Memory B cell (primary cell): ENCODE results near the gene FOXP1.

ENCODE experiments used
- ATAC-seq: fragments of 150-1000 bp; cut with Tn5 transposase; 2 replicates; pipeline ENCODE4 v1.10.0; 2021; ENCODE audit warnings: low read depth, mild to moderate bottlenecking, moderate library complexity
- DNase-seq, 2 donors: peaks; one replicate each; pipeline ENCODE4 v3.0.0; 2022; ENCODE audit warnings: low spot score in 2 of 2
- H3K27ac Mint-ChIP-seq: one replicate; pipeline ENCODE4 v1.8.0; 2022; ENCODE audit warnings: mild to moderate bottlenecking, moderate library complexity, mixed read lengths
- H3K27me3 Mint-ChIP-seq: one replicate; pipeline ENCODE4 v1.8.0; 2022; ENCODE audit warnings: mixed read lengths
- H3K36me3 Mint-ChIP-seq: one replicate; pipeline ENCODE4 v1.8.0; 2022; ENCODE audit warnings: mild to moderate bottlenecking, mixed read lengths
- H3K4me1 Mint-ChIP-seq: one replicate; pipeline ENCODE4 v1.8.0; 2022; ENCODE audit warnings: mixed read lengths
- H3K4me3 Mint-ChIP-seq: one replicate; pipeline ENCODE4 v1.8.0; 2022; ENCODE audit warnings: mild to moderate bottlenecking, moderate library complexity, mixed read lengths
- H3K9me3 Mint-ChIP-seq: one replicate; pipeline ENCODE4 v1.8.0; 2022; ENCODE audit warnings: mixed read lengths

FOXP1 gene

GRCh38 chr3:71087143-71088018 lies 496.1 kb downstream of the FOXP1 start:
- DNase-seq (peak; percentile 43 to 57), ATAC-seq (peak; percentile 73)
- peak overlapping the region; percentile 61 for H3K4me3 Mint-ChIP-seq
- peak overlapping the region; percentile 96 for H3K27ac Mint-ChIP-seq
- H3K4me1 Mint-ChIP-seq = peaks cover 53% of the 10 kb centered on the region
- peaks cover 26% of the 10 kb centered on the region for H3K36me3 Mint-ChIP-seq
- H3K27me3 Mint-ChIP-seq = no peaks in the 10 kb centered on the region
- H3K9me3 Mint-ChIP-seq = no peaks in the 10 kb centered on the region

GRCh38 chr3:71086777-71087142 lies 496.8 kb downstream of the FOXP1 start:
- ATAC-seq (no peak), DNase-seq (no peak)
- no peaks in the 10 kb centered on the region for H3K9me3 Mint-ChIP-seq
- peaks cover 25% of the 10 kb centered on the region for H3K36me3 Mint-ChIP-seq
- H3K27me3 Mint-ChIP-seq = no peaks in the 10 kb centered on the region
- peak overlapping the region; percentile 34 for H3K4me3 Mint-ChIP-seq
- H3K4me1 Mint-ChIP-seq = peaks cover 53% of the 10 kb centered on the region
- peak overlapping the region; percentile 96 for H3K27ac Mint-ChIP-seq

- Mint-ChIP-seq H3K36me3 (peaks cover 30% of the 10 kb centered on the region), H3K4me3 (peak overlapping the region; percentile 54), H3K27ac (peak overlapping the region; percentile 96), H3K27me3 (no peaks in the 10 kb centered on the region), H3K4me1 (peaks cover 57% of the 10 kb centered on the region), H3K9me3 (no peaks in the 10 kb centered on the region)
- peak in 1 of 2 donors; percentile 52 for DNase-seq
- ATAC-seq = peak; percentile 40
These were observed 499.8 kb downstream of the FOXP1 start for GRCh38 chr3:71083726-71084131.

- Mint-ChIP-seq H3K27me3 (no peaks in the 10 kb centered on the region), H3K27ac (peak overlapping the region; percentile 96), H3K4me3 (no peak overlapping the region), H3K9me3 (no peaks in the 10 kb centered on the region), H3K36me3 (peaks cover 28% of the 10 kb centered on the region), H3K4me1 (peaks cover 56% of the 10 kb centered on the region)
- ATAC-seq (no peak), DNase-seq (no peak)
These were observed 500.7 kb downstream of the FOXP1 start for GRCh38 chr3:71082833-71083232.

- Mint-ChIP-seq H3K9me3 (no peaks in the 10 kb centered on the region), H3K4me1 (peaks cover 64% of the 10 kb centered on the region), H3K27me3 (no peaks in the 10 kb centered on the region), H3K36me3 (peaks cover 30% of the 10 kb centered on the region), H3K4me3 (peak overlapping the region; percentile 28), H3K27ac (peak overlapping the region; percentile 73)
- DNase-seq (no peak), ATAC-seq (no peak)
These were observed 502.9 kb downstream of the FOXP1 start for GRCh38 chr3:71080517-71081083.

- H3K36me3 Mint-ChIP-seq = peaks cover 29% of the 10 kb centered on the region
These were observed 504.6 kb downstream of the FOXP1 start for GRCh38 chr3:71078723-71079525.

GRCh38 chr3:71078199-71078598 lies 505.3 kb downstream of the FOXP1 start:
- no peaks in the 10 kb centered on the region for H3K27me3 Mint-ChIP-seq
- no peaks in the 10 kb centered on the region for H3K9me3 Mint-ChIP-seq
- H3K27ac Mint-ChIP-seq = peak overlapping the region; percentile 70
- ATAC-seq = no peak
- H3K4me3 Mint-ChIP-seq = peak overlapping the region; percentile 11
- no peak for DNase-seq
- peaks cover 65% of the 10 kb centered on the region for H3K4me1 Mint-ChIP-seq
- H3K36me3 Mint-ChIP-seq = peaks cover 24% of the 10 kb centered on the region

More at GRCh38 chr3:71078723-71079525, 504.6 kb downstream of the FOXP1 start:
- Mint-ChIP-seq H3K4me3 (peak overlapping the region; percentile 48), H3K4me1 (peaks cover 65% of the 10 kb centered on the region), H3K27me3 (no peaks in the 10 kb centered on the region), H3K9me3 (no peaks in the 10 kb centered on the region), H3K27ac (peak overlapping the region; percentile 73)
- no peak for DNase-seq
- no peak for ATAC-seq

GRCh38 chr3:71077070-71077469 lies 506.5 kb downstream of the FOXP1 start:
- H3K4me1 Mint-ChIP-seq = peaks cover 63% of the 10 kb centered on the region

GRCh38 chr3:71076361-71077002 lies 507.0 kb downstream of the FOXP1 start:
- peak overlapping the region; percentile 70 for H3K27ac Mint-ChIP-seq
- H3K36me3 Mint-ChIP-seq = peaks cover 23% of the 10 kb centered on the region
- peaks cover 62% of the 10 kb centered on the region for H3K4me1 Mint-ChIP-seq
- H3K4me3 Mint-ChIP-seq = no peak overlapping the region
- DNase-seq = no peak
- H3K9me3 Mint-ChIP-seq = no peaks in the 10 kb centered on the region
- ATAC-seq = no peak
- no peaks in the 10 kb centered on the region for H3K27me3 Mint-ChIP-seq

More at GRCh38 chr3:71077070-71077469, 506.5 kb downstream of the FOXP1 start:
- peaks cover 23% of the 10 kb centered on the region for H3K36me3 Mint-ChIP-seq
- H3K9me3 Mint-ChIP-seq = no peaks in the 10 kb centered on the region
- H3K27ac Mint-ChIP-seq = peak overlapping the region; percentile 70
- peak overlapping the region; percentile 15 for H3K4me3 Mint-ChIP-seq
- ATAC-seq (no peak), DNase-seq (no peak)
- H3K27me3 Mint-ChIP-seq = no peaks in the 10 kb centered on the region

GRCh38 chr3:71075494-71075893 lies 508.0 kb downstream of the FOXP1 start:
- Mint-ChIP-seq H3K27ac (peak overlapping the region; percentile 70), H3K9me3 (no peaks in the 10 kb centered on the region), H3K27me3 (no peaks in the 10 kb centered on the region), H3K4me3 (no peak overlapping the region), H3K36me3 (peaks cover 17% of the 10 kb centered on the region), H3K4me1 (peaks cover 52% of the 10 kb centered on the region)
- no peak for DNase-seq
- ATAC-seq = no peak

GRCh38 chr3:71074423-71074822 lies 509.1 kb downstream of the FOXP1 start:
- Mint-ChIP-seq H3K9me3 (no peaks in the 10 kb centered on the region), H3K4me1 (peaks cover 54% of the 10 kb centered on the region)

GRCh38 chr3:71072986-71073385 lies 510.5 kb downstream of the FOXP1 start:
- no peak for ATAC-seq
- H3K36me3 Mint-ChIP-seq = peaks cover 11% of the 10 kb centered on the region
- no peaks in the 10 kb centered on the region for H3K27me3 Mint-ChIP-seq
- DNase-seq = no peak
- peaks cover 52% of the 10 kb centered on the region for H3K4me1 Mint-ChIP-seq
- peak overlapping the region; percentile 52 for H3K27ac Mint-ChIP-seq
- no peak overlapping the region for H3K4me3 Mint-ChIP-seq
- no peaks in the 10 kb centered on the region for H3K9me3 Mint-ChIP-seq

More at GRCh38 chr3:71074423-71074822, 509.1 kb downstream of the FOXP1 start:
- Mint-ChIP-seq H3K4me3 (no peak overlapping the region), H3K36me3 (peaks cover 14% of the 10 kb centered on the region), H3K27me3 (no peaks in the 10 kb centered on the region), H3K27ac (peak overlapping the region; percentile 70)
- ATAC-seq (no peak), DNase-seq (no peak)

GRCh38 chr3:71072287-71072686 lies 511.2 kb downstream of the FOXP1 start:
- H3K9me3 Mint-ChIP-seq = no peaks in the 10 kb centered on the region
- H3K4me1 Mint-ChIP-seq = peaks cover 47% of the 10 kb centered on the region
- H3K27me3 Mint-ChIP-seq = no peaks in the 10 kb centered on the region
- ATAC-seq (no peak), DNase-seq (no peak)
- H3K36me3 Mint-ChIP-seq = peaks cover 7% of the 10 kb centered on the region
- H3K4me3 Mint-ChIP-seq = no peak overlapping the region
- H3K27ac Mint-ChIP-seq = peak overlapping the region; percentile 38
